Measurements from ENCODE around the gene SLFNL1. TPM values are rescaled to one million over a fixed set of nuclear protein-coding genes. Genes with fewer than 3 reads are reported as not detected.

SLFNL1 gene
- total RNA-seq, 6 experiments from 2014 or later = 0.06 to 0.27 (median 0.14) TPM; not detected in 3

- WGBS (ENCODE audit: insufficient coverage, low coverage, low lambda C conversion rate, missing lambda C conversion rate) = 94% methylated on average over 5 of the region's 13 CpGs
- no peak for TF ChIP-seq POLR2A (IDR thresholded peaks at IDR 0.05)
- no peak for TF ChIP-seq CTCF (IDR thresholded peaks at IDR 0.05)
- DNase-seq = no peak
- no peaks in the 10 kb centered on the region for H3K27me3 ChIP-seq
- no peak overlapping the region for H3K27ac ChIP-seq
- intact Hi-C loops (cut with DNase I) = no loop called here
- H3K9me3 ChIP-seq = no peaks in the 10 kb centered on the region
- peaks cover 0 to 64% (median 11%) of the 10 kb centered on the region in 4 donors for H3K36me3 ChIP-seq
- ATAC-seq = no peak
- no peaks in the 10 kb centered on the region for H3K4me1 ChIP-seq
- H3K4me3 ChIP-seq = no peak overlapping the region
Observed at GRCh38 chr1:41015897-41016470, 5.5 kb downstream of the SLFNL1 start.

- Histone ChIP-seq H3K4me3 (no peak overlapping the region), H3K27me3 (no peaks in the 10 kb centered on the region), H3K36me3 (peaks cover 0 to 70% (median 17%) of the 10 kb centered on the region in 4 donors), H3K27ac (no peak overlapping the region), H3K9me3 (no peaks in the 10 kb centered on the region), H3K4me1 (no peaks in the 10 kb centered on the region)
- no peak for ATAC-seq
- intact Hi-C loops (cut with DNase I) = no loop called here
- TF ChIP-seq POLR2A (IDR thresholded peaks at IDR 0.05) (no peak), CTCF (IDR thresholded peaks at IDR 0.05) (no peak)
- no CpG with 5 or more reads among the region's 5 CpGs for WGBS (ENCODE audit: insufficient coverage, low coverage, low lambda C conversion rate, missing lambda C conversion rate)
- DNase-seq = no peak
Observed at GRCh38 chr1:41015281-41015896, 6.1 kb downstream of the SLFNL1 start.

DNA sequence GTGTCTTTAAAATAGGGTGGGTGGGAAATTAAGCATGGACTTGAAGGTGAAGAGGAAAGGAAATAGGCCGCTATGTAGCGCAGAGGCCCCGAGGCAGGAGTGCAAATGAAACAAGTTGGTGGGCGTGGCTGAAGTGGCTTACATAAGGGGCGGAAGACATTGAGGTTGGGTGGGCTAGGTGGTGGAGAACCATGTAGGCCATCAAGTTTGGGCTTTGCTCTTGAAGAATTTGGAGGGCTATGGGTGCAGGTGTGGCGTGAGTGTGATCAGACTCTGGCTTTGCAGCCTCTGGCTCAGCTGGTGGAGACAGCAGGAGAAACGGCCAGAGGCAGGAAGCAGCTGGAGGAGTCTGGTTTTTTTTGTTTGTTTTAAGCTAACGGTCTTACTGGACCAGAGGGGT lies 6.7 kb downstream of the SLFNL1 start:
- Histone ChIP-seq H3K27ac (no peak overlapping the region), H3K9me3 (no peaks in the 10 kb centered on the region), H3K27me3 (no peaks in the 10 kb centered on the region), H3K4me1 (no peaks in the 10 kb centered on the region), H3K4me3 (no peak overlapping the region), H3K36me3 (peaks cover 0 to 75% (median 20%) of the 10 kb centered on the region in 4 donors)
- ATAC-seq (no peak), DNase-seq (no peak)
- TF ChIP-seq POLR2A (IDR thresholded peaks at IDR 0.05) = no peak
- no peak for TF ChIP-seq CTCF (IDR thresholded peaks at IDR 0.05)
- 91% methylated on average over 5 of the region's 8 CpGs for WGBS (ENCODE audit: insufficient coverage, low coverage, low lambda C conversion rate, missing lambda C conversion rate)
- intact Hi-C loops (cut with DNase I) = no loop called here

- Histone ChIP-seq H3K36me3 (peaks cover 0 to 86% (median 29%) of the 10 kb centered on the region in 4 donors), H3K9me3 (no peaks in the 10 kb centered on the region), H3K27ac (no peak overlapping the region), H3K4me1 (no peaks in the 10 kb centered on the region), H3K27me3 (no peaks in the 10 kb centered on the region), H3K4me3 (no peak overlapping the region)
- TF ChIP-seq CTCF (IDR thresholded peaks at IDR 0.05) = no peak
- intact Hi-C loops (cut with DNase I) = no loop called here
- WGBS (ENCODE audit: insufficient coverage, low coverage, low lambda C conversion rate, missing lambda C conversion rate) = 50% methylated on average over 1 of the region's 7 CpGs
- ATAC-seq = peak; percentile 25 to 58 (median 46)
- no peak for DNase-seq
Observed at GRCh38 chr1:41013796-41014195, 7.7 kb downstream of the SLFNL1 start.
